AG09319 (cell line): ENCODE measurements around the gene BICDL1.

Experiments used
- DNase-seq: peaks from one replicate; pipeline ENCODE4 v3.0.0-alpha.2; 2010; ENCODE audit warnings: low read depth; ENCODE audit errors: extremely low read depth
- CTCF ChIP-seq: IDR thresholded peaks from 2 replicates; pipeline ENCODE4 v1.5.1; 2011; ENCODE audit warnings: low read depth, mild to moderate bottlenecking, inconsistent platforms, low read length, moderate library complexity

BICDL1 gene

GRCh38 chr12:120072472-120073249 lies 83.6 kb downstream of the BICDL1 start:
- DNase-seq, result no peak
- TF ChIP-seq CTCF, result no peak

- no peak for DNase-seq
- no peak for TF ChIP-seq CTCF
These were observed 86.1 kb downstream of the BICDL1 start for GRCh38 chr12:120075034-120075616.

GRCh38 chr12:120076651-120077050 lies 87.6 kb downstream of the BICDL1 start:
- DNase-seq, result no peak
- no peak for TF ChIP-seq CTCF

- DNase-seq, result no peak
- no peak for TF ChIP-seq CTCF
These were observed 88.2 kb downstream of the BICDL1 start for GRCh38 chr12:120077260-120077659.

GRCh38 chr12:120078868-120079267 lies 89.8 kb downstream of the BICDL1 start:
- no peak for TF ChIP-seq CTCF
- no peak for DNase-seq

- no peak for DNase-seq
- no peak for TF ChIP-seq CTCF
These were observed 90.7 kb downstream of the BICDL1 start for GRCh38 chr12:120079411-120080400.
